ENCODE measurements around the gene AURKA. TPM values are rescaled to one million over a fixed set of nuclear protein-coding genes. Genes with fewer than 3 reads are reported as not detected.
A peak's percentile ranks its signal among the peaks of the same experiment; 100 is the strongest.

AURKA gene
- total RNA-seq, 2 donors from 2014 or later: 0.92 to 1.0 TPM

DNA sequence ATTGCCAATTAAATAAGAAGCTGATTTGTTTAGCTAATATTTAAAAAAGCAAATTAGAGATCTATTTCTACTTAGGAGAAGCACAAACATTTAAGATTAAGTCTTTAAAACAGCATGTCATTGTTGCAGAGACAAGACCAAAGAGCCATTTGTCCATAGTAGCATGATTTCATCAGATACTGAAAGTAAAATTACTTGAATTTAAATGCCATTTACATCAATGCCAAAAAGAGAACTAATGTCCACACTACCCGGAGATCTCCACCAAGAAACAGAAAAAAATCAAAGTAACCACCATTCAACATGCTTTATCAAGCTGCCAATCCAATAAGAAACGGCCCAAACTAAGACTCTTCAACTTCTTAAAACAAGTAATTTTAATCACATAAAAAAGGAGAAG is 15.7 kb downstream of the AURKA start:
- ATAC-seq: no peak
- DNase-seq: no peak
- H3K4me1 Mint-ChIP-seq: peaks cover 10% of the 10 kb centered on the region
- peak overlapping the region; percentile 72 for H3K27ac Mint-ChIP-seq
- H3K27me3 Mint-ChIP-seq: no peaks in the 10 kb centered on the region
- no peaks in the 10 kb centered on the region for H3K36me3 Mint-ChIP-seq (ENCODE audit: low read depth)
- no peaks in the 10 kb centered on the region for H3K9me3 ChIP-seq (ENCODE audit: control insufficient read depth, low read length, poor library complexity, severe bottlenecking)
- no peak overlapping the region for H3K4me3 Mint-ChIP-seq

DNA sequence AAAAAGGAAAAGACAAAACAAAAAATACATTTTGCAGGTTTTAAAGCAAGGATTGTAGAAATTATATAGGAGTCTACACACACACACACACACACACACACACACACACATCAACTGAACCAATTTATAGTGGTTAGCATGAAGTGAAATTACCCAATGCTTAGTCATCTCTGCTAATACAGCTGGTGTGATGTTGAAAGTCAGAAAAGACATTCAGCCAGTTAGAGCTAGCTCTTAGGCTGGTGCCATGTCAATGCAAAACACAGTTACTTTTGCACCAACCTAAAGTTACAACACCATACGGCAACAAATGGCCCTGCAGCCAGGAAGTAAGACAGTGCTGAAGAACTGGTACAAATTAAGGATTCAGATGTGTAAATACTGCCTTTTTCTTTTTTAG is 18.1 kb downstream of the AURKA start:
- no peaks in the 10 kb centered on the region for H3K27me3 Mint-ChIP-seq
- H3K9me3 ChIP-seq (ENCODE audit: control insufficient read depth, low read length, poor library complexity, severe bottlenecking): no peaks in the 10 kb centered on the region
- ATAC-seq: peak; percentile 54
- H3K36me3 Mint-ChIP-seq (ENCODE audit: low read depth): no peaks in the 10 kb centered on the region
- H3K4me3 Mint-ChIP-seq: no peak overlapping the region
- H3K27ac Mint-ChIP-seq: peak overlapping the region; percentile 72
- DNase-seq: no peak
- H3K4me1 Mint-ChIP-seq: peaks cover 12% of the 10 kb centered on the region

DNA sequence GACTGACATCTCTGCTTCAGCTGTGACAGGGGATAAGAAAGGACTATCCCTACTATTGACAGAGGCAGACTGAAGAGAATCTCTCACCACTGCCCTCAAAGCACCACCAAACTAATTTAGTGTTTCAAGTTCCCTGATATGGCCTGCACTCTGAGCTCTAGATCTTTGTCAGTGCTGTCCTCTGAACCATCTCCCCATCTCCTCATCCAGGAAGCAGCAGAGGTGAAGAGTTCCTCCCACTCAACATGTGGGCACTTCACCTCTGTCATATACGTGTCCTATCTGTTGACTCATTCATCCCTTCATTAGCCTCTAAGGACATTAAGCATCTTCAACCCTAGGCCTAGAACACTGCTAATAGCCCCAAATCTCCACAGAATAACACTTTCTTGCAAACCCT is 19.2 kb downstream of the AURKA start:
- no peaks in the 10 kb centered on the region for H3K9me3 ChIP-seq (ENCODE audit: control insufficient read depth, low read length, poor library complexity, severe bottlenecking)
- ATAC-seq: no peak
- Mint-ChIP-seq H3K4me3 (no peak overlapping the region), H3K27ac (peak overlapping the region; percentile 72), H3K27me3 (no peaks in the 10 kb centered on the region), H3K36me3 (ENCODE audit: low read depth) (no peaks in the 10 kb centered on the region), H3K4me1 (peaks cover 12% of the 10 kb centered on the region)
- DNase-seq: no peak

DNA sequence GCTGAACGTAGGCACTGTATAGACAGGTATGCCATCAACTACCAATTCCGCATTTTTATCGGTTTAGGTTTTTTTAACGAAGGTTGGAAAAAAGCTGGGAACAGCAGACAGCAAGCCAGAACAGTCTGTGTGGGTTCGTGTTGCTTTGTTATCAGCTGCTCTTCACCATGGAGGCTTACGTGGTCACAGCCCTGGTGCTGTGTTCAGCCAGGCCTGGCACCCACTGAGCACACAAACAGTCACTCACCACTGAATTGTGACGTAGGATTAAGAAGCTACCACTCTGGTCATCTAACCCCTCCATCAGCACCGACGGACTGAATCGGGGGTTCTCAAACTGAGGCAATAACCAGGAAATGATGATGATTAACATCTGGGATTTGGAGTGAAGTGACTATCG is 20.0 kb downstream of the AURKA start:
- H3K9me3 ChIP-seq (ENCODE audit: control insufficient read depth, low read length, poor library complexity, severe bottlenecking): no peaks in the 10 kb centered on the region
- ATAC-seq (no peak), DNase-seq (no peak)
- no peaks in the 10 kb centered on the region for H3K27me3 Mint-ChIP-seq
- peaks cover 12% of the 10 kb centered on the region for H3K4me1 Mint-ChIP-seq
- no peak overlapping the region for H3K4me3 Mint-ChIP-seq
- H3K36me3 Mint-ChIP-seq (ENCODE audit: low read depth): no peaks in the 10 kb centered on the region
- peak overlapping the region; percentile 72 for H3K27ac Mint-ChIP-seq

DNA sequence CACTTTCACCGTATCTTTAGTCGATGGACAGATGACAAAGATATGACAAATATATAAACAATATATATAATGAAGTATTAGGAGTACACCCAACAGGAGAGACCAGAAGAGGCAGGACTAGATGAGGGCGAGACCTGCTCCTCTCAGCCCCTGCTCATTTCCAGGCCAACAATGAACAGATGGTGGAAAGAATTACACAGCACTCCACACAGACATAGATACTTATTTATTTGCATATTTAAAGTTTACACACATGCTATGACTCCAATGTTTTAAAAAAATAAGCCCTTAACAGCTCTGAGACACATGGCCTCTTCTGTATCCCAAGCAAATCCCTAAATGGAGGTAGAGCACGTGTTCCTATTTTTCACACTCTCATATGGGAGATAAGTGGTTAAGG is 22.8 kb downstream of the AURKA start:
- DNase-seq (no peak), ATAC-seq (no peak)
- peaks cover 2% of the 10 kb centered on the region for H3K36me3 Mint-ChIP-seq (ENCODE audit: low read depth)
- H3K4me3 Mint-ChIP-seq: no peak overlapping the region
- H3K4me1 Mint-ChIP-seq: peaks cover 8% of the 10 kb centered on the region
- H3K27ac Mint-ChIP-seq: no peak overlapping the region
- H3K27me3 Mint-ChIP-seq: no peaks in the 10 kb centered on the region
- no peaks in the 10 kb centered on the region for H3K9me3 ChIP-seq (ENCODE audit: control insufficient read depth, low read length, poor library complexity, severe bottlenecking)

- no peaks in the 10 kb centered on the region for H3K27me3 Mint-ChIP-seq
Observed at GRCh38 chr20:56368351-56369134, 23.5 kb downstream of the AURKA start.

GRCh38 chr20:56363491-56363890 is 28.5 kb downstream of the AURKA start:
- Mint-ChIP-seq H3K27ac (no peak overlapping the region), H3K4me1 (peaks cover 16% of the 10 kb centered on the region), H3K27me3 (no peaks in the 10 kb centered on the region), H3K4me3 (no peak overlapping the region), H3K36me3 (ENCODE audit: low read depth) (peaks cover 6% of the 10 kb centered on the region)
- H3K9me3 ChIP-seq (ENCODE audit: control insufficient read depth, low read length, poor library complexity, severe bottlenecking): no peaks in the 10 kb centered on the region
- no peak for ATAC-seq
- DNase-seq: no peak

More at GRCh38 chr20:56368351-56369134, 23.5 kb downstream of the AURKA start:
- peaks cover 2% of the 10 kb centered on the region for H3K36me3 Mint-ChIP-seq (ENCODE audit: low read depth)
- no peak for DNase-seq
- peaks cover 8% of the 10 kb centered on the region for H3K4me1 Mint-ChIP-seq
- no peak overlapping the region for H3K4me3 Mint-ChIP-seq
- no peak for ATAC-seq
- no peak overlapping the region for H3K27ac Mint-ChIP-seq
- no peaks in the 10 kb centered on the region for H3K9me3 ChIP-seq (ENCODE audit: control insufficient read depth, low read length, poor library complexity, severe bottlenecking)

GRCh38 chr20:56362833-56363413 is 29.1 kb downstream of the AURKA start:
- H3K27ac Mint-ChIP-seq: no peak overlapping the region
- no peaks in the 10 kb centered on the region for H3K27me3 Mint-ChIP-seq
- DNase-seq (no peak), ATAC-seq (no peak)
- H3K36me3 Mint-ChIP-seq (ENCODE audit: low read depth): peaks cover 6% of the 10 kb centered on the region
- H3K4me3 Mint-ChIP-seq: no peak overlapping the region
- H3K9me3 ChIP-seq (ENCODE audit: control insufficient read depth, low read length, poor library complexity, severe bottlenecking): no peaks in the 10 kb centered on the region
- H3K4me1 Mint-ChIP-seq: peaks cover 18% of the 10 kb centered on the region

GRCh38 chr20:56361900-56362299 is 30.1 kb downstream of the AURKA start:
- Mint-ChIP-seq H3K27ac (no peak overlapping the region), H3K27me3 (no peaks in the 10 kb centered on the region), H3K4me1 (peaks cover 20% of the 10 kb centered on the region), H3K36me3 (ENCODE audit: low read depth) (peaks cover 6% of the 10 kb centered on the region), H3K4me3 (no peak overlapping the region)
- DNase-seq (no peak), ATAC-seq (no peak)
- no peaks in the 10 kb centered on the region for H3K9me3 ChIP-seq (ENCODE audit: control insufficient read depth, low read length, poor library complexity, severe bottlenecking)

GRCh38 chr20:56360908-56361205 is 31.2 kb downstream of the AURKA start:
- Mint-ChIP-seq H3K27me3 (no peaks in the 10 kb centered on the region), H3K27ac (peak overlapping the region; percentile 14), H3K4me3 (peak overlapping the region; percentile 25), H3K36me3 (ENCODE audit: low read depth) (peaks cover 4% of the 10 kb centered on the region), H3K4me1 (peaks cover 20% of the 10 kb centered on the region)
- ATAC-seq (no peak), DNase-seq (no peak)
- no peaks in the 10 kb centered on the region for H3K9me3 ChIP-seq (ENCODE audit: control insufficient read depth, low read length, poor library complexity, severe bottlenecking)

DNA sequence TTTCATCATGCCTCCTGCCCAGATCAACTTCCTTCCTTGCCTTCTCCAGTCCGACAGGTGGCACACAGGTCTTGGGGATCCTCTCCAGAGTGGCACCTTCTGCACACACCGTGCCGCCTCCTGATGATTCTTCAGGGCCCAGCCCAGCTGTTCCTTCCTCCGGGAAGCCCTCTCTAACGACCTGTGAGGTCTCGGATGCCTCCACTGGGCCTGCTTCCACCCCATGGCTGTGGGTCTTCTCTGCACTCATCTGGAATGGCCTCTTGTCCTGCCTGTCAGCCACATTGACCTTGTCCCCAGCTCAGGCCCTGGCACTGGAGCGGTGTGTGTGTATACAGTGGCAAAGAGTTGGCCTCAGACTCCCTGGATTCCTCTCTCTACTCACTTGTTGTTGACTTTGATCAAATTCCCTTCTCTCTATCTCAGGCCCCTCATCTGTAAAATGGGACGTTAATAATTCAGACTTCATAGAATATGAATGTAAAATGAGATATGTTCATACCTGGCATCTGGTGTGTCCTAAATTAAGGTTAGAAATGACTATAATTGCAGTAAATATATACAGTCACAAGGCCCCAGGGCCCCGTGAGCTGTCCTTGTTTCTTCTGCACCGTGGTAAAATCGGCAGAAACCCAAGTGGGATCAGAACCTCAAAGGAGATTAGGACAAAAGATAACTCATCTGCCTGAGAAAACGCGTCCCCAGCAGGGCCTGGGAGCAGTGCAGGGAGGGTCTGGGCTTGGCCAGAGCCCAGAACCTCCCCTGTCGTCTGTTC is 31.7 kb downstream of the AURKA start:
- ATAC-seq: no peak
- no peaks in the 10 kb centered on the region for H3K9me3 ChIP-seq (ENCODE audit: control insufficient read depth, low read length, poor library complexity, severe bottlenecking)
- Mint-ChIP-seq H3K4me1 (peaks cover 20% of the 10 kb centered on the region), H3K36me3 (ENCODE audit: low read depth) (peaks cover 4% of the 10 kb centered on the region), H3K4me3 (peak overlapping the region; percentile 87), H3K27me3 (no peaks in the 10 kb centered on the region), H3K27ac (peak overlapping the region; percentile 14)
- DNase-seq: no peak

- H3K9me3 ChIP-seq (ENCODE audit: control insufficient read depth, low read length, poor library complexity, severe bottlenecking): no peaks in the 10 kb centered on the region
- DNase-seq: no peak
- H3K4me1 Mint-ChIP-seq: peaks cover 20% of the 10 kb centered on the region
- H3K27me3 Mint-ChIP-seq: no peaks in the 10 kb centered on the region
- ATAC-seq: peak; percentile 18
- H3K4me3 Mint-ChIP-seq: peak overlapping the region; percentile 87
- H3K27ac Mint-ChIP-seq: peak overlapping the region; percentile 65
- H3K36me3 Mint-ChIP-seq (ENCODE audit: low read depth): peaks cover 4% of the 10 kb centered on the region
Observed at GRCh38 chr20:56359212-56360132, 32.5 kb downstream of the AURKA start.
